Tibial nerve (tissue), 4 donors: ENCODE data around the gene ZFP14. TPM values are rescaled to one million over a fixed set of nuclear protein-coding genes. Genes with fewer than 3 reads are reported as not detected.
A peak's percentile ranks its signal among the peaks of the same experiment; 100 is the strongest.

Experiments
- DNase-seq, 2 donors: peaks; one replicate each; pipeline ENCODE4 v3.0.0-alpha.2; 2019; ENCODE audit warnings: low spot score in 2 of 2
- H3K27ac ChIP-seq, 4 donors: fragments of 200-600 bp; sonication (generic) in 3 of 4; one replicate each; pipeline ENCODE4 v1.5.1; 2017 to 2019; ENCODE audit warnings: mild to moderate bottlenecking in 1 of 4
- H3K27me3 ChIP-seq, 2 donors: fragments of 200-600 bp; sonication (generic) in 1 of 2; one replicate each; pipeline versions ENCODE4 v1.5.1 to v1.6.0; 2017 to 2019
- H3K36me3 ChIP-seq, 3 donors: fragments of 200-600 bp; sonication (generic); one replicate each; pipeline ENCODE4 v1.5.1; 2018 to 2019
- H3K4me1 ChIP-seq, 4 donors: fragments of 200-600 bp; sonication (generic) in 3 of 4; one replicate each; pipeline ENCODE4 v1.5.1; 2017 to 2019
- H3K4me3 ChIP-seq, 4 donors: fragments of 200-600 bp; sonication (generic) in 3 of 4; one replicate each; pipeline ENCODE4 v1.5.1; 2017 to 2019; ENCODE audit warnings: mild to moderate bottlenecking in 1 of 4, moderate library complexity in 1 of 4
- H3K9me3 ChIP-seq, 4 donors: fragments of 200-600 bp; sonication (generic) in 3 of 4; one replicate each; pipeline ENCODE4 v1.5.1; 2017 to 2019
- CTCF ChIP-seq, 5 experiments: fragments of 200-600 bp in 3 of 5; fragments of 450-650 bp in 2 of 5; sonication (generic) in 3 of 5; IDR thresholded peaks; one replicate each; pipeline ENCODE4 v1.5.1; 2016 to 2019; ENCODE audit warnings: antibody characterized with exemption in 5 of 5, mild to moderate bottlenecking in 3 of 5, moderate library complexity in 2 of 5
- EP300 ChIP-seq, 2 donors: sonication (generic); formaldehyde crosslinking; IDR thresholded peaks; one replicate each; pipeline ENCODE4 v1.6.1; 2017; ENCODE audit warnings: antibody characterized with exemption in 2 of 2, mild to moderate bottlenecking in 1 of 2
- POLR2A ChIP-seq, 2 donors: fragments of 450-650 bp; IDR thresholded peaks; one replicate each; pipeline ENCODE4 v1.6.1; 2017; ENCODE audit warnings: antibody characterized with exemption in 2 of 2, mild to moderate bottlenecking in 2 of 2, moderate library complexity in 2 of 2
- WGBS, 2 donors: methylation state at CpG; one replicate each; pipeline ENCODE4 v1.1.5; 2018; 5-methylcytosine and 5-hydroxymethylcytosine counted together
- total RNA-seq, 4 donors: library from RNA; depleted of rRNA; stranded (reverse); fragments of >200 nt; gene quantifications; one replicate each; pipeline ENCODE4 v1.1.0, GENCODE V29; 2016

The ZFP14 gene
- total RNA-seq, 4 donors from 2014 or later, result 5.7 to 15.3 (median 9.3) TPM

- DNase-seq, result peak; percentile 50 to 53
- Histone ChIP-seq H3K36me3 (peaks cover 0 to 26% (median 0%) of the 10 kb centered on the region in 3 donors), H3K27ac (peak within 1 kb of the TSS; percentile 49 to 95 (median 88)), H3K9me3 (peaks cover 0 to 44% (median 2%) of the 10 kb centered on the region in 4 donors), H3K4me3 (peak within 1 kb of the TSS; percentile 66 to 95 (median 90)), H3K27me3 (peaks cover 0 to 24% of the 10 kb centered on the region in 2 donors), H3K4me1 (peaks cover 0 to 21% (median 8%) of the 10 kb centered on the region in 4 donors)
- TF ChIP-seq CTCF (IDR thresholded peaks at IDR 0.05) (peak in 1 of 5 experiments; percentile 8), EP300 (IDR thresholded peaks at IDR 0.05) (peak in 1 of 2 donors; percentile 66), POLR2A (IDR thresholded peaks at IDR 0.05) (peak in 1 of 2 donors; percentile 20)
- WGBS, 2 donors, result 0 to 1% methylated on average over 54 to 59 of the region's 70 CpGs
These were observed 39.4 kb upstream of the ZFP14 start, which contains the start of gene ZFP82 for GRCh38 chr19:36418287-36419001. ZFP82 (minus strand) TSS chr19:36418644; CDS start chr19:36409789, 8,855 bp downstream.

- Histone ChIP-seq H3K27ac (peak overlapping the region; percentile 49 to 95 (median 88)), H3K4me3 (peak overlapping the region; percentile 66 to 95 (median 90)), H3K9me3 (peaks cover 0 to 48% (median 4%) of the 10 kb centered on the region in 4 donors), H3K4me1 (peaks cover 0 to 21% (median 8%) of the 10 kb centered on the region in 4 donors), H3K27me3 (peaks cover 0 to 21% of the 10 kb centered on the region in 2 donors), H3K36me3 (peaks cover 0 to 32% (median 0%) of the 10 kb centered on the region in 3 donors)
- no peak for TF ChIP-seq CTCF (IDR thresholded peaks at IDR 0.05)
- no peak for TF ChIP-seq POLR2A (IDR thresholded peaks at IDR 0.05)
- WGBS, 2 donors, result 6 to 20% methylated on average over 24 to 25 of the region's 25 CpGs
- DNase-seq, result no peak
These were observed 38.8 kb upstream of the ZFP14 start for GRCh38 chr19:36417752-36418286.

GRCh38 chr19:36409841-36410240 lies 30.8 kb upstream of the ZFP14 start:
- Histone ChIP-seq H3K36me3 (peaks cover 6 to 93% (median 31%) of the 10 kb centered on the region in 3 donors), H3K9me3 (peaks cover 0 to 73% (median 4%) of the 10 kb centered on the region in 4 donors), H3K27me3 (no peaks in the 10 kb centered on the region), H3K4me3 (no peak overlapping the region), H3K27ac (no peak overlapping the region), H3K4me1 (no peaks in the 10 kb centered on the region)
- TF ChIP-seq EP300 (IDR thresholded peaks at IDR 0.05) (no peak), CTCF (IDR thresholded peaks at IDR 0.05) (no peak), POLR2A (IDR thresholded peaks at IDR 0.05) (no peak)
- 79 to 94% methylated on average over 5 of the region's 5 CpGs for WGBS, 2 donors
- DNase-seq, result no peak

DNA sequence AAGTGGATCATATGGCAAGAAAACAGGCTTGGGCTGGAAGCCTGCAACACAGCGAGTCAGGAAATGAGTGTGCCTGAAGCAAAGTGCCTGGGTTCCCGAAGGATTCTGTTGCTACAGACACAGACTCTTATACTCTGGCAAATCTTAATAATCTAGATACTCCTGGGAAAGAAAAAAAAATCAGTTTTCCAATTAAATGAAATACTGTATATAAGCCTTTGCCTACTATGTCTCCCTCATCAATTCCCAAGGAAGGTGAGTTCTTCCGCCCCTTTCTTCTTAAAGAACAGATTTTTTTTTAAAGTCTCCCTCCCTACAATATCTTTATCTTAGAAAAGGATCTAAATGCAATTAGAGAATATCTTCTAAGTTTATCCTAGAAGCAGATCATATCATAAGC lies 29.1 kb upstream of the ZFP14 start:
- 65 to 81% methylated on average over 3 of the region's 3 CpGs for WGBS, 2 donors
- no peak for DNase-seq
- Histone ChIP-seq H3K4me1 (no peaks in the 10 kb centered on the region), H3K27ac (no peak overlapping the region), H3K4me3 (no peak overlapping the region), H3K27me3 (no peaks in the 10 kb centered on the region), H3K9me3 (peaks cover 0 to 71% (median 3%) of the 10 kb centered on the region in 4 donors), H3K36me3 (peaks cover 6 to 99% (median 37%) of the 10 kb centered on the region in 3 donors)
- TF ChIP-seq CTCF (IDR thresholded peaks at IDR 0.05) (no peak), EP300 (IDR thresholded peaks at IDR 0.05) (no peak), POLR2A (IDR thresholded peaks at IDR 0.05) (no peak)

DNA sequence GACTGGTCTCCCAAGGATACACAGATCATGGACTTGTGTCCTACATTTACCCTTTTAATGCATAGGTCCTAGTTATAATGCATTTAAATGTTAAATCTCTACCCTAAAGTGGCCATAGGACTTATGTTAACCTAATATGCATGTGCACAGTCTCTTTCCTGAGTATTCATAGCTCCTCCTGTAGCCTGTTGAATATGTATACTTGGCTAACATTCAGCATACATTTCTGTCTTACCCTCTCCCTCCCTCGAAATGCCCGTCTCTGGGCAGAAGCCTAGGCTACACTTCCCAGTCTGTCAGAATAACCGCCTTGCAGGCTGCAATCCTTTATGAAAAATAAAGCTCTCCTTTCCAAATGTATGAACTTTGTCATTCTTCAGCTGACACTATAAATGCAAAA lies 25.5 kb upstream of the ZFP14 start:
- Histone ChIP-seq H3K4me1 (no peaks in the 10 kb centered on the region), H3K27ac (no peak overlapping the region), H3K36me3 (peaks cover 7 to 100% (median 42%) of the 10 kb centered on the region in 3 donors), H3K9me3 (peaks cover 0 to 80% (median 8%) of the 10 kb centered on the region in 4 donors), H3K27me3 (no peaks in the 10 kb centered on the region), H3K4me3 (no peak overlapping the region)
- 100% methylated on average over 3 of the region's 3 CpGs for WGBS, 2 donors
- TF ChIP-seq POLR2A (IDR thresholded peaks at IDR 0.05) (no peak), CTCF (IDR thresholded peaks at IDR 0.05) (no peak), EP300 (IDR thresholded peaks at IDR 0.05) (no peak)
- DNase-seq, result no peak
